SK-N-MC (cell line): ENCODE data around the gene FOSL2.

ENCODE experiments used
- EZH2 ChIP-seq: fragments of 200-600 bp; sonication (generic); IDR thresholded peaks from one replicate; pipeline ENCODE4 v1.6.1; 2017; ENCODE audit warnings: antibody characterized with exemption
- FOXP2 ChIP-seq: optimal IDR thresholded peaks from 2 replicates; pipeline ENCODE3; 2011; ENCODE audit warnings: mild to moderate bottlenecking, moderate library complexity; ENCODE audit not compliant: insufficient read depth; ENCODE audit errors: extremely low read length, control extremely low read depth
- POLR2AphosphoS5 ChIP-seq: IDR thresholded peaks from 2 replicates; pipeline ENCODE4 v1.6.1; 2012; ENCODE audit warnings: mild to moderate bottlenecking, low read depth, low read length, borderline replicate concordance

GRCh38 chr2:28368357-28368798 is 24.3 kb upstream of the FOSL2 start:
- TF ChIP-seq POLR2AphosphoS5 (no peak), EZH2 (no peak), FOXP2 (no peak)
